ENCODE measurements around the gene TPP1.

DNA sequence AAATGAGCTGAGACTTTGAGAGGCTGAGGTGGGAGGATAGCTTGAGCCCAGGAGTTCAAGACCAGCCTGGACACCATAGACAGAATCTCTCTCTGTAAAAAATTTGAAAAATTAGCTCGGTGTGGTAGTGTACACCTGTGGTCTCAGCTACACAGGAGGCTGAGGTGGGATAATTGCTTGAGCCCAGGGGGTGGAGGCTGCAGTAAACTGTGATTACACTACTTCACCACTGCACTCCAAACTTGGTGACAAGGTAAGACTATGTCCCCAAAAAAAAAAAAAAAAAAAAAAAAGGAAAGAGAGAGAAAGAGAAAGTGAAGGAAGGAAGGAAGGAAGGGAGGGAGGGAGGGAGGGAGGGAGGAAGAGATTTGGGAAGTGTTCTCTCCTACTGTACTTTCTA is 41.1 kb downstream of the TPP1 start:
- TF ChIP-seq EZH2 (optimal IDR thresholded peaks at IDR 0.05; ENCODE audit: low read depth, low read length), result no peak
- TF ChIP-seq, protein P1, sequence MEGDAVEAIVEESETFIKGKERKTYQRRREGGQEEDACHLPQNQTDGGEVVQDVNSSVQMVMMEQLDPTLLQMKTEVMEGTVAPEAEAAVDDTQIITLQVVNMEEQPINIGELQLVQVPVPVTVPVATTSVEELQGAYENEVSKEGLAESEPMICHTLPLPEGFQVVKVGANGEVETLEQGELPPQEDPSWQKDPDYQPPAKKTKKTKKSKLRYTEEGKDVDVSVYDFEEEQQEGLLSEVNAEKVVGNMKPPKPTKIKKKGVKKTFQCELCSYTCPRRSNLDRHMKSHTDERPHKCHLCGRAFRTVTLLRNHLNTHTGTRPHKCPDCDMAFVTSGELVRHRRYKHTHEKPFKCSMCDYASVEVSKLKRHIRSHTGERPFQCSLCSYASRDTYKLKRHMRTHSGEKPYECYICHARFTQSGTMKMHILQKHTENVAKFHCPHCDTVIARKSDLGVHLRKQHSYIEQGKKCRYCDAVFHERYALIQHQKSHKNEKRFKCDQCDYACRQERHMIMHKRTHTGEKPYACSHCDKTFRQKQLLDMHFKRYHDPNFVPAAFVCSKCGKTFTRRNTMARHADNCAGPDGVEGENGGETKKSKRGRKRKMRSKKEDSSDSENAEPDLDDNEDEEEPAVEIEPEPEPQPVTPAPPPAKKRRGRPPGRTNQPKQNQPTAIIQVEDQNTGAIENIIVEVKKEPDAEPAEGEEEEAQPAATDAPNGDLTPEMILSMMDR (IDR thresholded peaks at IDR 0.05; ENCODE audit: low read length), result no peak
